SK-N-SH (cell line): Measurements from ENCODE around the gene BAK1. TPM values are rescaled to one million over a fixed set of nuclear protein-coding genes. Genes with fewer than 3 reads are reported as not detected.

ENCODE experiments used
- CTCF ChIA-PET: fragments of 300-600, 350-600 bp; formaldehyde crosslinking; extraction: SDS; loops from one replicate; lab custom pipeline; 2021; lab: Yijun Ruan, JAX
- POLR2A ChIA-PET: fragments of 350-600 bp; sonication (Branson Sonifier 250); formaldehyde crosslinking; extraction: SDS; loops from one replicate; lab custom pipeline; 2020; ENCODE audit warnings: antibody characterized with exemption, inconsistent platforms; lab: Yijun Ruan, JAX
- DNase-seq: peaks from one replicate; pipeline ENCODE4 v3.0.0; 2012
- H2AFZ ChIP-seq: fragments of 200-600 bp; sonication (generic); 2 replicates; pipeline ENCODE4 v1.8.1; 2016; ENCODE audit warnings: antibody characterized with exemption, mild to moderate bottlenecking, low read depth
- H3F3A ChIP-seq: fragments of 200-600 bp; sonication (generic); replicated peaks from 2 replicates; pipeline ENCODE3; 2016; ENCODE audit warnings: antibody characterized with exemption, mild to moderate bottlenecking; ENCODE audit not compliant: insufficient read depth
- H3K27ac ChIP-seq, 2 experiments: fragments of 200-500 bp in 1 of 2; fragments of 200-600 bp in 1 of 2; sonication (Bioruptor generic) in 1 of 2; sonication (generic), shearing (Covaris generic) in 1 of 2; 2 replicates each; pipeline versions ENCODE4 v1.5.1 to v1.6.1; 2014 to 2016; ENCODE audit warnings: low read depth in 2 of 2, inconsistent platforms in 1 of 2, low read length in 1 of 2, mild to moderate bottlenecking in 1 of 2, mixed read lengths in 1 of 2
- H3K27me3 ChIP-seq: fragments of 200-600 bp; sonication (generic), shearing (Covaris generic); 2 replicates; pipeline ENCODE4 v1.6.1; 2016; ENCODE audit warnings: mixed run types; ENCODE audit not compliant: insufficient read depth
- H3K36me3 ChIP-seq, 2 experiments: fragments of 200-500 bp in 1 of 2; fragments of 200-600 bp in 1 of 2; sonication (Bioruptor generic) in 1 of 2; sonication (generic) in 1 of 2; replicated peaks in 1 of 2; 2 replicates each; pipeline versions ENCODE3 to v1.5.1; 2014 to 2016; ENCODE audit warnings: low read length in 1 of 2, mild to moderate bottlenecking in 1 of 2; ENCODE audit not compliant: insufficient read depth in 2 of 2, control insufficient read depth in 1 of 2
- H3K4me1 ChIP-seq, 2 experiments: fragments of 200-500 bp in 1 of 2; fragments of 200-600 bp in 1 of 2; sonication (Bioruptor generic) in 1 of 2; sonication (generic), shearing (Covaris generic) in 1 of 2; 2 replicates each; pipeline versions ENCODE4 v1.5.1 to v1.6.1; 2014 to 2016; ENCODE audit warnings: low read depth in 1 of 2, low read length in 1 of 2, mixed run types in 1 of 2; ENCODE audit not compliant: insufficient read depth in 2 of 2, control insufficient read depth in 1 of 2
- H3K4me2 ChIP-seq: fragments of 200-600 bp; sonication (generic), shearing (Covaris generic); 2 replicates; pipeline ENCODE4 v1.6.1; 2017; ENCODE audit warnings: mixed run types
- H3K4me3 ChIP-seq, 2 experiments: fragments of 200-500 bp in 1 of 2; fragments of 200-600 bp in 1 of 2; sonication (Bioruptor generic) in 1 of 2; sonication (generic), shearing (Covaris generic) in 1 of 2; 2 replicates each; pipeline versions ENCODE4 v1.5.1 to v1.8.1; 2014 to 2016; ENCODE audit warnings: low read depth in 2 of 2, inconsistent platforms in 1 of 2, low read length in 1 of 2, mild to moderate bottlenecking in 1 of 2, mixed read lengths in 1 of 2, moderate library complexity in 1 of 2
- H3K79me2 ChIP-seq: fragments of 200-600 bp; sonication (generic); 2 replicates; pipeline ENCODE4 v1.8.1; 2017; ENCODE audit warnings: mild to moderate bottlenecking; ENCODE audit not compliant: insufficient read depth
- H3K9ac ChIP-seq: fragments of 200-600 bp; sonication (generic); 2 replicates; pipeline ENCODE4 v1.6.1; 2017; ENCODE audit warnings: mixed run types
- H3K9me2 ChIP-seq: fragments of 200-600 bp; sonication (generic); 2 replicates; pipeline ENCODE4 v1.6.1; 2017; ENCODE audit warnings: mixed run types
- H3K9me3 ChIP-seq: fragments of 200-600 bp; sonication (generic); 2 replicates; pipeline ENCODE4 v1.6.1; 2017; ENCODE audit warnings: mixed run types, mild to moderate bottlenecking, moderate library complexity
- H4K20me1 ChIP-seq: fragments of 200-600 bp; sonication (generic); 2 replicates; pipeline ENCODE4 v1.6.1; 2017; ENCODE audit warnings: mild to moderate bottlenecking, mixed run types; ENCODE audit not compliant: insufficient read depth
- CTCF ChIP-seq: fragments of 200-600 bp; sonication (generic); IDR thresholded peaks from 2 replicates; pipeline ENCODE4 v1.6.1; 2017; ENCODE audit warnings: antibody characterized with exemption, mild to moderate bottlenecking, moderate library complexity
- EZH2phosphoT487 ChIP-seq: fragments of 200-600 bp; sonication (generic); IDR thresholded peaks from 2 replicates; pipeline ENCODE4 v1.6.1; 2017; ENCODE audit warnings: low read depth, mixed run types, mild to moderate bottlenecking, antibody characterized with exemption, moderate library complexity, borderline replicate concordance
- FOSL2 ChIP-seq: IDR thresholded peaks from 2 replicates; pipeline ENCODE4 v1.4.0; 2012; ENCODE audit warnings: low read depth, mild to moderate bottlenecking, moderate library complexity, borderline replicate concordance
- MAX ChIP-seq: IDR thresholded peaks from 2 replicates; pipeline ENCODE4 v1.4.0; 2012; ENCODE audit warnings: low read depth
- MXI1 ChIP-seq: IDR thresholded peaks from 2 replicates; pipeline ENCODE4 v1.6.1; 2012; ENCODE audit warnings: mild to moderate bottlenecking, low read depth, low read length, improper control_type of control experiment
- PBX3 ChIP-seq: IDR thresholded peaks from 2 replicates; pipeline ENCODE4; 2012
- RCOR1 ChIP-seq: fragments of 150-350 bp; IDR thresholded peaks from 2 replicates; pipeline ENCODE4 v1.6.1; 2017; ENCODE audit warnings: antibody characterized with exemption, low read length
- RXRA ChIP-seq: IDR thresholded peaks from 2 replicates; pipeline ENCODE4 v1.4.0; 2012; ENCODE audit warnings: low read depth, mild to moderate bottlenecking, borderline replicate concordance
- ZBTB33 ChIP-seq: IDR thresholded peaks from 2 replicates; pipeline ENCODE4 v1.4.0; 2012; ENCODE audit warnings: low read depth, borderline replicate concordance
- WGBS: methylation state at CpG from one replicate; pipeline ENCODE4 v1.1.6; 2017; ENCODE audit warnings: low lambda C conversion rate; 5-methylcytosine and 5-hydroxymethylcytosine counted together
- polyA plus RNA-seq, 3 experiments: library from polyadenylated mRNA; depleted of rRNA; stranded (reverse); fragments of >200 nt; gene quantifications; 2 replicates each; pipeline ENCODE4 v1.2.3, GENCODE V29; 2012

BAK1 gene
- polyA plus RNA-seq, 1 of the 3 experiments (the other 2 are of a cell fraction) = 15.4 TPM

- TF ChIP-seq RXRA = no peak
- TF ChIP-seq, all 33 proteins: peak for 0
Measured at GRCh38 chr6:33619166-33619840, 39.2 kb upstream of the BAK1 start (continued).

GRCh38 chr6:33616913-33617312 lies 36.8 kb upstream of the BAK1 start:
- no peak overlapping the region for H3K9ac ChIP-seq
- H3K4me2 ChIP-seq = no peak overlapping the region
- H3K4me1 ChIP-seq = peaks cover 0 to 6% of the 10 kb centered on the region in 2 experiments; a peak in 1 of 4 replicates
- H3K36me3 ChIP-seq = no peaks in the 10 kb centered on the region
- H3K27me3 ChIP-seq = no peaks in the 10 kb centered on the region
- H4K20me1 ChIP-seq = no peaks in the 10 kb centered on the region
- no peak for DNase-seq
- H3K9me3 ChIP-seq = no peaks in the 10 kb centered on the region
- peaks cover 4% of the 10 kb centered on the region for H3F3A ChIP-seq
- CTCF ChIA-PET = interaction anchor here (1.5 to 2.0 kb wide), 2 partner anchors 9 to 15 kb away, joined by 5 to 6 read pairs; no protein-coding TSS in a partner anchor
- H3K27ac ChIP-seq = no peak overlapping the region
- H3K9me2 ChIP-seq = no peaks in the 10 kb centered on the region
- 88% methylated on average over 4 of the region's 4 CpGs for WGBS
- POLR2A ChIA-PET = no interaction called here
- TF ChIP-seq MXI1 = no peak
- TF ChIP-seq RXRA = no peak
- TF ChIP-seq ZBTB33 = no peak
- no peak for TF ChIP-seq RCOR1
- no peak for TF ChIP-seq FOSL2
- TF ChIP-seq CTCF = no peak
- no peak for TF ChIP-seq EZH2phosphoT487
- no peak for TF ChIP-seq MAX
- TF ChIP-seq PBX3 = no peak
- no peaks in the 10 kb centered on the region for H3K79me2 ChIP-seq
- H2AFZ ChIP-seq = no peak overlapping the region
- H3K4me3 ChIP-seq = no peak overlapping the region
